Measurements from ENCODE around the gene NRP1. TPM values are rescaled to one million over a fixed set of nuclear protein-coding genes. Genes with fewer than 3 reads are reported as not detected.

The NRP1 gene
- total and polyA plus RNA-seq, 2 of the 8 experiments (the other 6 are each of a cell fraction or from before 2014, with no cell fraction given): 1.2 to 2.1 TPM

GRCh38 chr10:33164060-33164709 is 170.3 kb downstream of the NRP1 start:
- H2BK20ac ChIP-seq (ENCODE audit: low read length): no peak overlapping the region
- 89% methylated on average over 9 of the region's 9 CpGs; no CpG with 5 or more reads in 1 of the 2 experiments for WGBS, 2 experiments (ENCODE audit: extremely low coverage in 1 of 2, insufficient coverage in 1 of 2, insufficient read length in 1 of 2, insufficient replicate concordance in 2 of 2, low coverage in 1 of 2, low lambda C conversion rate in 2 of 2, missing lambda C conversion rate in 1 of 2)
- no peaks in the 10 kb centered on the region for H4K20me1 ChIP-seq (replicated peaks in 1 of 2; ENCODE audit: control insufficient read depth in 1 of 2, insufficient read depth in 2 of 2, low read length in 2 of 2)
- H2AK5ac ChIP-seq (ENCODE audit: low read depth, low read length): no peak overlapping the region
- DNase-seq (ENCODE audit: low read depth in 1 of 2, low spot score in 2 of 2) (no peak), FAIRE-seq (no peak)
- no peak overlapping the region for H4K91ac ChIP-seq (replicated peaks; ENCODE audit: insufficient read length, low read length)
- no peaks in the 10 kb centered on the region for H3K9me3 ChIP-seq (ENCODE audit: insufficient read depth in 2 of 2, low read depth in 1 of 2, low read length in 1 of 2)
- ChIA-PET POLR2A (ENCODE audit: partially characterized antibody) (no interaction called here), CTCF (ENCODE audit: partially characterized antibody) (interaction anchor here (1.8 kb wide), 1 partner anchor 8 kb away, joined by 6 read pairs; no protein-coding TSS in a partner anchor)
- H3K79me1 ChIP-seq (ENCODE audit: low read depth, low read length): no peaks in the 10 kb centered on the region
- no peak overlapping the region for H2BK5ac ChIP-seq (ENCODE audit: low read depth, low read length)
- H3K56ac ChIP-seq (replicated peaks; ENCODE audit: insufficient read length, low read depth, low read length): no peak overlapping the region
- H3K79me2 ChIP-seq (ENCODE audit: control insufficient read depth in 1 of 2, insufficient read depth in 2 of 2, low read length in 2 of 2): no peaks in the 10 kb centered on the region
- H3K4me3 ChIP-seq (ENCODE audit: extremely low read depth in 1 of 4, insufficient read depth in 2 of 4, low read depth in 3 of 4, low read length in 4 of 4): no peak overlapping the region
- no peaks in the 10 kb centered on the region for H3K23me2 ChIP-seq (ENCODE audit: low read depth, low read length)
- no peak overlapping the region for H3K18ac ChIP-seq (ENCODE audit: extremely low read depth, low read length)
- no peak overlapping the region for H2BK12ac ChIP-seq (ENCODE audit: low read depth, low read length)
- no peak overlapping the region for H4K8ac ChIP-seq (ENCODE audit: extremely low read depth, insufficient read depth, low read length)
- H2BK120ac ChIP-seq (replicated peaks; ENCODE audit: low read depth, low read length): no peak overlapping the region
- H2BK15ac ChIP-seq (ENCODE audit: low read length): no peak overlapping the region
- H3K27ac ChIP-seq (ENCODE audit: low read depth, low read length): no peak overlapping the region
- no peak overlapping the region for H3K23ac ChIP-seq (ENCODE audit: insufficient read length)
- H3K4ac ChIP-seq (replicated peaks; ENCODE audit: insufficient read length, low read depth, low read length): no peak overlapping the region
- peaks cover 0 to 3% (median 1%) of the 10 kb centered on the region in 4 experiments; a peak in 4 of 7 replicates for H3K4me1 ChIP-seq (replicated peaks in 1 of 4; ENCODE audit: control insufficient read depth in 3 of 4, insufficient read depth in 4 of 4, low read length in 3 of 4)
- H3K27me3 ChIP-seq (replicated peaks in 1 of 4; ENCODE audit: control insufficient read depth in 3 of 4, extremely low read depth in 1 of 4, insufficient read depth in 3 of 4, low read length in 3 of 4): no peaks in the 10 kb centered on the region
- no peak overlapping the region for H2AFZ ChIP-seq (ENCODE audit: low read length)
- no peak overlapping the region for H3K14ac ChIP-seq (ENCODE audit: insufficient read length)
- H4K5ac ChIP-seq (ENCODE audit: insufficient read length, low read depth, low read length): no peak overlapping the region
- H3K4me2 ChIP-seq (ENCODE audit: insufficient read depth in 1 of 2, low read depth in 2 of 2, low read length in 2 of 2): no peak overlapping the region
- no peak overlapping the region for H3K9ac ChIP-seq (replicated peaks in 1 of 4; ENCODE audit: extremely low read depth in 1 of 4, low read depth in 3 of 4, low read length in 3 of 4)
- H3K36me3 ChIP-seq (ENCODE audit: control insufficient read depth in 2 of 4, insufficient read depth in 4 of 4, low read length in 3 of 4): no peaks in the 10 kb centered on the region
- TF ChIP-seq SAP30 (IDR thresholded peaks at IDR 0.05; ENCODE audit: insufficient read depth, insufficient replicate concordance, low read length) (no peak), SP4 (IDR thresholded peaks at IDR 0.05; ENCODE audit: low read length) (no peak), TCF12 (IDR thresholded peaks at IDR 0.05; ENCODE audit: low read depth, low read length) (no peak), GABPA (IDR thresholded peaks at IDR 0.05; ENCODE audit: borderline replicate concordance, insufficient read depth, low read length) (no peak), POLR2A (IDR thresholded peaks at IDR 0.05; ENCODE audit: control extremely low read depth in 1 of 2, low read depth in 2 of 2, low read length in 2 of 2) (no peak), BCL11A (IDR thresholded peaks at IDR 0.05; ENCODE audit: low read depth in 2 of 2, low read length in 2 of 2) (no peak), RNF2 (IDR thresholded peaks at IDR 0.05; ENCODE audit: borderline replicate concordance, low read depth, low read length, missing control alignments, poor library complexity, severe bottlenecking) (no peak), SRF (IDR thresholded peaks at IDR 0.05; ENCODE audit: low read depth, low read length) (no peak), MAFK (IDR thresholded peaks at IDR 0.05; ENCODE audit: low read depth, low read length) (no peak), POU5F1 (IDR thresholded peaks at IDR 0.05; ENCODE audit: low read depth, low read length) (no peak), JUND (IDR thresholded peaks at IDR 0.05; ENCODE audit: low read length) (no peak), RXRA (IDR thresholded peaks at IDR 0.05; ENCODE audit: insufficient read depth, low read depth, low read length) (no peak)
- TF ChIP-seq, protein P1, sequence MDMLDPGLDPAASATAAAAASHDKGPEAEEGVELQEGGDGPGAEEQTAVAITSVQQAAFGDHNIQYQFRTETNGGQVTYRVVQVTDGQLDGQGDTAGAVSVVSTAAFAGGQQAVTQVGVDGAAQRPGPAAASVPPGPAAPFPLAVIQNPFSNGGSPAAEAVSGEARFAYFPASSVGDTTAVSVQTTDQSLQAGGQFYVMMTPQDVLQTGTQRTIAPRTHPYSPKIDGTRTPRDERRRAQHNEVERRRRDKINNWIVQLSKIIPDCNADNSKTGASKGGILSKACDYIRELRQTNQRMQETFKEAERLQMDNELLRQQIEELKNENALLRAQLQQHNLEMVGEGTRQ (IDR thresholded peaks at IDR 0.05; ENCODE audit: low read length): no peak
